Fibroblast of lung (primary cell): ENCODE results near the gene ANKRD36C. TPM values are rescaled to one million over a fixed set of nuclear protein-coding genes. Genes with fewer than 3 reads are reported as not detected.
A peak's percentile ranks its signal among the peaks of the same experiment; 100 is the strongest.
"Not testable (repeated sequence)": the region's sequence is repeated elsewhere in the genome, so short reads cannot be mapped to it uniquely, and the experiment has no call there.

ENCODE experiments used
- DNase-seq, 2 donors: peaks; one replicate each; pipeline versions ENCODE4 v3.0.0 to v3.0.0-alpha.2; 2010; ENCODE audit warnings: low read depth in 2 of 2
- H2AFZ ChIP-seq: 2 replicates; pipeline ENCODE4 v1.5.1; 2012; ENCODE audit warnings: low read length, control low read depth, inconsistent platforms
- H3K27ac ChIP-seq: 2 replicates; pipeline ENCODE4 v1.5.1; 2011; ENCODE audit warnings: low read length, control low read depth; ENCODE audit not compliant: insufficient read depth
- H3K27me3 ChIP-seq: 2 replicates; pipeline ENCODE4 v1.5.1; 2011; ENCODE audit warnings: mild to moderate bottlenecking, low read length; ENCODE audit not compliant: control insufficient read depth, insufficient read depth
- H3K36me3 ChIP-seq: 2 replicates; pipeline ENCODE4 v1.5.1; 2011; ENCODE audit warnings: low read length; ENCODE audit not compliant: control insufficient read depth, insufficient read depth
- H3K4me1 ChIP-seq: 2 replicates; pipeline ENCODE4 v1.5.1; 2011; ENCODE audit warnings: low read length; ENCODE audit not compliant: control insufficient read depth, insufficient read depth; ENCODE audit errors: extremely low read depth
- H3K4me2 ChIP-seq: 2 replicates; pipeline ENCODE4 v1.5.1; 2011; ENCODE audit warnings: low read length, control low read depth; ENCODE audit not compliant: insufficient read depth; ENCODE audit errors: extremely low read depth
- H3K4me3 ChIP-seq, 4 experiments: fragments of 200-600 bp in 1 of 4; sonication (generic) in 1 of 4; replicated peaks in 1 of 4; 2 replicates each; pipeline ENCODE4 v1.5.1; 2011 to 2016; ENCODE audit warnings: low read length in 4 of 4, low read depth in 3 of 4, mild to moderate bottlenecking in 3 of 4, control low read depth in 2 of 4, inconsistent platforms in 1 of 4, mixed read lengths in 1 of 4; ENCODE audit not compliant: insufficient read depth in 1 of 4; ENCODE audit errors: control extremely low read depth in 1 of 4
- H3K79me2 ChIP-seq: 2 replicates; pipeline ENCODE4 v1.5.1; 2012; ENCODE audit warnings: mild to moderate bottlenecking, low read length, inconsistent platforms; ENCODE audit not compliant: control insufficient read depth, insufficient read depth
- H3K9ac ChIP-seq: 2 replicates; pipeline ENCODE4 v1.5.1; 2011; ENCODE audit warnings: mild to moderate bottlenecking, low read length, control low read depth; ENCODE audit not compliant: insufficient read depth
- H3K9me3 ChIP-seq: 2 replicates; pipeline ENCODE4 v1.5.1; 2012; ENCODE audit warnings: low read depth, low read length; ENCODE audit not compliant: control insufficient read depth, insufficient read depth
- H4K20me1 ChIP-seq: 2 replicates; pipeline ENCODE4 v1.5.1; 2011; ENCODE audit warnings: low read length; ENCODE audit not compliant: control insufficient read depth, insufficient read depth; ENCODE audit errors: extremely low read depth
- polyA plus RNA-seq, 2 donors: library from polyadenylated mRNA; depleted of rRNA in 1 of 2; stranded (reverse) in 1 of 2; unstranded in 1 of 2; fragments of >200 nt; gene quantifications; 2 replicates each; pipeline ENCODE4 v1.2.1, GENCODE V29; 2011 to 2012; ENCODE audit warnings: missing spikeins in 1 of 2
- total RNA-seq: library from RNA; depleted of rRNA; stranded (reverse); fragments of >200 nt; gene quantifications from 2 replicates; pipeline ENCODE4 v1.2.1, GENCODE V29; 2014
- TF ChIP-seq, protein P1 (sequence below), 2 donors: IDR thresholded peaks in 1 of 2; conservative IDR thresholded peaks in 1 of 2; 1 replicate in 1 of 2; 2 replicates in 1 of 2; pipeline ENCODE4 v1.5.1; 2011 to 2012; ENCODE audit warnings: low read length in 2 of 2, control low read depth in 1 of 2, inconsistent platforms in 1 of 2, low read depth in 1 of 2, mild to moderate bottlenecking in 1 of 2

ANKRD36C gene
- total and polyA plus RNA-seq, 2 donors (not counting 1 experiment from before 2014, with no cell fraction given) = 3.9 to 32.9 TPM

- not testable (repeated sequence) for H3K4me3 ChIP-seq, H4K20me1 ChIP-seq, H3K4me1 ChIP-seq, H3K9me3 ChIP-seq, H3K36me3 ChIP-seq, H2AFZ ChIP-seq, H3K4me2 ChIP-seq, H3K79me2 ChIP-seq, H3K27me3 ChIP-seq, H3K27ac ChIP-seq, H3K9ac ChIP-seq
- peak; percentile 61 to 76 for DNase-seq
- TF ChIP-seq, protein P1, sequence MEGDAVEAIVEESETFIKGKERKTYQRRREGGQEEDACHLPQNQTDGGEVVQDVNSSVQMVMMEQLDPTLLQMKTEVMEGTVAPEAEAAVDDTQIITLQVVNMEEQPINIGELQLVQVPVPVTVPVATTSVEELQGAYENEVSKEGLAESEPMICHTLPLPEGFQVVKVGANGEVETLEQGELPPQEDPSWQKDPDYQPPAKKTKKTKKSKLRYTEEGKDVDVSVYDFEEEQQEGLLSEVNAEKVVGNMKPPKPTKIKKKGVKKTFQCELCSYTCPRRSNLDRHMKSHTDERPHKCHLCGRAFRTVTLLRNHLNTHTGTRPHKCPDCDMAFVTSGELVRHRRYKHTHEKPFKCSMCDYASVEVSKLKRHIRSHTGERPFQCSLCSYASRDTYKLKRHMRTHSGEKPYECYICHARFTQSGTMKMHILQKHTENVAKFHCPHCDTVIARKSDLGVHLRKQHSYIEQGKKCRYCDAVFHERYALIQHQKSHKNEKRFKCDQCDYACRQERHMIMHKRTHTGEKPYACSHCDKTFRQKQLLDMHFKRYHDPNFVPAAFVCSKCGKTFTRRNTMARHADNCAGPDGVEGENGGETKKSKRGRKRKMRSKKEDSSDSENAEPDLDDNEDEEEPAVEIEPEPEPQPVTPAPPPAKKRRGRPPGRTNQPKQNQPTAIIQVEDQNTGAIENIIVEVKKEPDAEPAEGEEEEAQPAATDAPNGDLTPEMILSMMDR (conservative IDR thresholded peaks at IDR 0.05 in 1 of 2, IDR thresholded peaks at IDR 0.05 in 1 of 2; ENCODE audit: low read depth in 1 of 2, low read length in 2 of 2) = peak; percentile 62 to 78
These were observed 31.2 kb upstream of the ANKRD36C start for GRCh38 chr2:96022701-96023447.

- not testable (repeated sequence) for H3K9me3 ChIP-seq, H3K79me2 ChIP-seq, H3K27ac ChIP-seq, H3K4me2 ChIP-seq, H3K4me1 ChIP-seq, H3K9ac ChIP-seq, H3K27me3 ChIP-seq, H4K20me1 ChIP-seq, H2AFZ ChIP-seq, H3K36me3 ChIP-seq, DNase-seq, H3K4me3 ChIP-seq
These were observed 30.5 kb upstream of the ANKRD36C start for GRCh38 chr2:96022126-96022525.

- not testable (repeated sequence) for H3K9me3 ChIP-seq, H3K4me1 ChIP-seq, H3K4me2 ChIP-seq, H3K79me2 ChIP-seq, DNase-seq, H3K36me3 ChIP-seq, H3K9ac ChIP-seq, H3K27me3 ChIP-seq, H3K27ac ChIP-seq, H4K20me1 ChIP-seq, H2AFZ ChIP-seq, H3K4me3 ChIP-seq
These were observed 29.5 kb upstream of the ANKRD36C start for GRCh38 chr2:96021142-96021541.

DNA sequence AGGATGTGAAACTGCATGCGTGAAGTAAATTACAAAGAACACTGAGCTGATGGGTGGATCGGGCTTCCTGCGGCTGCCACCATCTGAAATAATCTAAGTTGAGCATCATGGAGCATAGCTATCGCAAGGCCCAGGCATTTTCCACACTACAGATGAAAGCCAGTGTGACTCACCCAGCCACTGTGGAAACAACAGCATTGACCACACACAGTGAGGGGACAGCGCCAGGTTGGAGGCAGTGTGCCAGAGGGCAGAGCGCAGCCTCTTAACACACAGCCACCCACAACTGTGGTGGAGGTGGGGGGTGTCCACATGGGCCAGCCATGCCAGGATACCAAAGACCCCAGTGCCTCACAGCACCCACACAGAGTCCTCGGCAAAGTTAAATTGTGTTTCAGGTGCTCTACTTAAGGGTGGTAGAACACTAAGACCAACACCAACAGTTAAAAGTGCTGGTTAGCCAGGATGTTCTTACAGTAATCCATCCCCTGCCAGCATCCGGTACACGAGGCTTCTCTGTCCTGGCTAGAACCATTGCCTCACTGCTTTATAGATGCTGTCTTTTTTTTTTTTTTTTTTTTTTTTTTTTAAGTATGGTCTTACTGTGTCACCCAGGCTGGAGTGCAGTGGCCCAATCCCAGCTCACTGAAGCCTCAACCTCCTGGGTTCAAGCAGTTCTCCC is 28.4 kb upstream of the ANKRD36C start:
- not testable (repeated sequence) for H3K9ac ChIP-seq, H2AFZ ChIP-seq, H3K36me3 ChIP-seq, H3K9me3 ChIP-seq, H3K4me2 ChIP-seq, H3K79me2 ChIP-seq, H3K27ac ChIP-seq, H4K20me1 ChIP-seq, H3K4me1 ChIP-seq, H3K4me3 ChIP-seq, H3K27me3 ChIP-seq
- peak in 1 of 2 donors; percentile 10 for DNase-seq

DNA sequence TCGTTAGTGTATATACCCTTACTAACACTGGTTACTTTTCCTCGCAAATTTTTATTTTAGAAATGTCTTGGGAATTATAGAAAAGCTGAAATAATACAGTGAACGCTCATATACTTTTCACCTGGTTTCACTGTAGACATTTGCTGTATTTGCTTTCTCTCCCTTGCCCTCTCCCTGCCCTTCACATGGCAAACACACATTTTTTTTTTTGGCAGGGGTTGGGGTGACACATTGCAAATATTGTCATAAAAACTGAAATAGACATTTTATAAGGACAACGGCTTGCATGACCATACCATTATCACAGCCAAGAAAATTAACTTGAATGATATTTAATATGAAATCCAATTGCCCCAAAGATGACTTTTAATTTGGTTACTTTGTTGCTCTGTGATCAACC is 24.7 kb upstream of the ANKRD36C start:
- not testable (repeated sequence) for H3K9ac ChIP-seq, H3K27ac ChIP-seq, H3K9me3 ChIP-seq, H3K36me3 ChIP-seq, H3K79me2 ChIP-seq, H3K4me3 ChIP-seq, H3K27me3 ChIP-seq, H3K4me1 ChIP-seq, H3K4me2 ChIP-seq, H2AFZ ChIP-seq, DNase-seq, H4K20me1 ChIP-seq

DNA sequence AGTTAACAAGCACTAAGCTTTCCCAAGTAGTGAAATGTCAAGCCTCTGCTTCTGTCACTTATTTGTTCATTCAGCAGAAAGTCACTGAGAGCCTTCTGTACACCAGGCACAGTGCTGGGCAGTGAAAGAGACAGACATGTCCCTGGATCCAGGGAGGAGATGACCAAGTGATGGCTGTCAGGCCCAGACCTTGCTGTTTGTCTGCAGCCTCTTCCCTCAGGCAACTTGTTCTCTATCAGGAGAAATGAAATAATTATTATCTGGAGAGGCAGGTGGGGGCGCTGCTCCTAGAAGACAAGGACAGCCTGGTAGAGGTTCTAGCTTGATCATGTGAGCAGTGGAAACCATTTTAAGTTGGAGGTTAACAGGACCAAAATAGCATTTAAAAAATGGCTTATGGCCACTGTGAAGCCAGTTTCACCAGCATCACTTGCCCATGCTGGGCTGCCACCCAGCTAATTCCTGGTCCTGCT is 21.2 kb upstream of the ANKRD36C start:
- DNase-seq, H3K9ac ChIP-seq, H3K4me2 ChIP-seq, H2AFZ ChIP-seq, H3K4me1 ChIP-seq, H3K27ac ChIP-seq, H3K9me3 ChIP-seq, H3K36me3 ChIP-seq, H4K20me1 ChIP-seq, H3K79me2 ChIP-seq, H3K27me3 ChIP-seq, H3K4me3 ChIP-seq: not testable (repeated sequence)
